ENCODE results near the gene STXBP6. TPM values are rescaled to one million over a fixed set of nuclear protein-coding genes. Genes with fewer than 3 reads are reported as not detected.
"Not testable (repeated sequence)": the region's sequence is repeated elsewhere in the genome, so short reads cannot be mapped to it uniquely, and the experiment has no call there.

Gene STXBP6
- total RNA-seq, 1 donor = 0.27 TPM

- H3K4me3 ChIP-seq (ENCODE audit: low read depth, low read length) = no peak overlapping the region
- DNase-seq (ENCODE audit: low read depth) = no peak
- no peak for TF ChIP-seq CTCF (IDR thresholded peaks at IDR 0.05; ENCODE audit: insufficient read depth, low read length)
Observed at GRCh38 chr14:24777678-24778077, 272.3 kb downstream of the STXBP6 start.

GRCh38 chr14:24775950-24776349, 274.0 kb downstream of the STXBP6 start:
- DNase-seq (ENCODE audit: low read depth) = no peak
- no peak for TF ChIP-seq CTCF (IDR thresholded peaks at IDR 0.05; ENCODE audit: insufficient read depth, low read length)
- no peak overlapping the region for H3K4me3 ChIP-seq (ENCODE audit: low read depth, low read length)

- no peak for DNase-seq (ENCODE audit: low read depth)
Observed at GRCh38 chr14:24774187-24774915, 275.6 kb downstream of the STXBP6 start.

DNA sequence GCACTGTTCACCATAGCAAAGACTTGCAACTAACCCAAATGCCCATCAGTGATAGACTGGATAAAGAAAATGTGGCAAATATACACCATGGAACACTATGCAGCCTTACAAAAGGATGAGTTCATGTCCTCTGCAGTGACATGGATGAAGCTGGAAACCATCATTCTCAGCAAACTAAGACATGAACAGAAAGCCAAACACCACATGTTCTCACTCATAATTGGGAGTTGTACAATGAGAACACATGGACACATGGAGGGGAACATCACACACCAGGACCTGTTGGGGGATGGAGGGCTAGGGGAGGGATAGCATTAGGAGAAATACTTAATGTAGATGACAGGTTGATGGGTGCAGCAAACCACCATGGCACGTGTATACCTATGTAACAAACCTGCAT, 276.4 kb downstream of the STXBP6 start:
- not testable (repeated sequence) for H3K4me3 ChIP-seq (ENCODE audit: low read depth, low read length); DNase-seq (ENCODE audit: low read depth)

More at GRCh38 chr14:24774187-24774915, 275.6 kb downstream of the STXBP6 start:
- no peak for TF ChIP-seq CTCF (IDR thresholded peaks at IDR 0.05; ENCODE audit: insufficient read depth, low read length)
- no peak overlapping the region for H3K4me3 ChIP-seq (ENCODE audit: low read depth, low read length)

GRCh38 chr14:24766434-24766833, 283.5 kb downstream of the STXBP6 start:
- H3K4me3 ChIP-seq (ENCODE audit: low read depth, low read length) = no peak overlapping the region
- DNase-seq (ENCODE audit: low read depth) = no peak
- TF ChIP-seq CTCF (IDR thresholded peaks at IDR 0.05; ENCODE audit: insufficient read depth, low read length) = no peak

DNA sequence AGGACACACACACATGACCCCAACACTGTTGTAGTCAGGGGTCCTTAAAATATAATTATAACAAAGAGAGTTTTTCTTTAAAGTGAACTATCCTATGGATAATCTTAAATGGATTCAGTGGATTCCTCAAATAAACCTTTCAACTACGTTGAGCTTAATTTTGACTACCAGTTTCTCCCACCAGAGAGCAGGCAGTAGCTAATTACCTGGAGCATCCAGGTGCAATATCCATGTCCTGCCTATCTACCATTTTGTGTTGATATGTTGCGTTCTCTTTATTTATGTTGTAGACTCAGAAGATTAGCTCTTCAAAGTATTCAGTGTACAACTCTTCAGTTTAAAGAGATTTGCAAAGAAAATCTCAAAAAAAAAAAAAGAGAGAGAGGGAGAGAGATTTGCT, 288.8 kb downstream of the STXBP6 start:
- no peak for DNase-seq (ENCODE audit: low read depth)
- H3K4me3 ChIP-seq (ENCODE audit: low read depth, low read length) = no peak overlapping the region
- no peak for TF ChIP-seq CTCF (IDR thresholded peaks at IDR 0.05; ENCODE audit: insufficient read depth, low read length)
